CD4-positive, alpha-beta T cell treated with Interleukin-12 subunit alpha and Interleukin-12 subunit beta, for 1 hour (primary cell): ENCODE measurements around the gene MATK.
"Not testable (repeated sequence)": the region's sequence is repeated elsewhere in the genome, so short reads cannot be mapped to it uniquely, and the experiment has no call there.

Experiments used
- DNase-seq: peaks from one replicate; pipeline ENCODE4 v3.0.0-alpha.2; 2020

MATK gene

DNA sequence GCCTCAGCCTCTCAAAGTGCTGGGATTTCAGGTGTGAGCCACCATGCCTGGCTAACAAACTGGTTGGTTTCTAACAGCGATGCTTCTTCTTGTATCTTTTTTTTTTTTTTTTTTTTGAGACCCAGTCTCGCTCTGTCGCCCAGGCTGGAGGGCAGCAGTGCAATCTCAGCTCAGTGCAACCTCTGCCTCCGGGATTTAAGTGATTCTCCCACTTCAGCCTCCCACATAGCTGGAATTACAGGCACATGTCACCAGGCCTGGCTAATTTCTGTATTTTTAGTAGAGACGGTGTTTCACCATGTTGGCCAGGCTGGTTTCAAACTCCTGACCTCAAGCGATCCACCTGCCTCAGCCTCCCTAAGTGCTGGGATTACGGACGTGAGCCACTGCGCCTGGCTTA is 30.0 kb upstream of the MATK start:
- DNase-seq: not testable (repeated sequence)

DNA sequence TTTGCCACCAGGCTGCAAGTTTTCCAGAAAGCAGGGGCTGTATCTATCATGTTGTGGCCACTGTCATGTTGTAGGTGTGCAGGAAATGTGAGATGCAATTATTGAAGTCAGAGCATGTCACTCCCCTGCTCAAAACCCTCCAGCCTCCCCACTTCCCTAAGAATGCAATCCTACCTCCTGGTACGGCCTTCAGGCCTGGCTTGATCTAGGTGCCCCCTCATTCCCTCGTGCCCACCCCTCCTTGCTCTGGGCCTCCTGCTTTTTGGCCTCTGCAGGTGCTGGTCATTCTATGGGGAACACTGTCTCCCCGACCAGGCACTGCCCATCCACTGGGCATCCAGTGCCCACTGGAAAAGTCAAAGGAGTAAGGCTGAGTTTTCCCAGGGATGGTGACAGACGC is 28.5 kb upstream of the MATK start:
- no peak for DNase-seq

DNA sequence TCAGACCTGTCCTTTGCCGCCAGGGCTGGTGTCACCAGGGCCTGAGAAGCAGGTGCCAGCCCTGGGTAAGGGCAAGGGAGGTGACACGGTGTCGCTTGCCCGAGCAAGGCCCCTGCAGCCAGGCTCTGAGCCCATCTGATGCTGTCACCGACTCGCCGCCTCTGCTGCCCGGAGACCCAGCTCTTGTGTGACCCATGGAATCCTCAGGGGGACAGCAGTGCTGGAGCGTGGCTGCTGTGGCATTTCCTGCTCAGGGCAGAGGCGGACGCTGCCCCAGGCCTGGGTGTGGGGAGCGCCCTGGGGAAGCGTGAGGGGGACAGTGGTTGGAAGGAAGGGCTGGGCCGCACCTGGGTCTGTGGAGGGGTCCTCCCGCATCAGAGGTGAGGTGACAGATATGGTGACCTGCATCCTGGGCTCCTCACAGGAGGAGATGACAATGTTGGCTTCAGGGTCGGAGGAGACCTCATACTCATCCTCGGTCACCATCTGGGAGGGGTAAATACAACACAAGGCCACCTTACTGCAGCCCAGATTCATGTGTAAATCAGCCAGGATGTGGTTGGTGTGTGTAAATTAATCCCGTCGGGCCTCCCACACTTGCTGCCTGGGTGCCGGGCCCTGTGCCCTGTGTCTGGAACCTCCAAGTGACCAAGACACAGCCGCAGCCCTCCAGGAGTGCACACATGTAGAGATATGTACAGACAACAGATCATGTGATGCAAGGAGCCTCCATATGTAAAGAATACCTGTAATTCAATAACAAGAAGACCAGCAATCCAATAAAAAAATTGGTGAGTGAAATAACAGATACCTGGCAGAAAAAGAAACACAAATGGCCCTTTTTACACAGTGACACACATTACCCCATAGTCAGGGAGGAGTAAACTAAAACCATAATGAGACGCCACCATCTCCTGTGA is 27.6 kb upstream of the MATK start:
- DNase-seq: peak; percentile 39

DNA sequence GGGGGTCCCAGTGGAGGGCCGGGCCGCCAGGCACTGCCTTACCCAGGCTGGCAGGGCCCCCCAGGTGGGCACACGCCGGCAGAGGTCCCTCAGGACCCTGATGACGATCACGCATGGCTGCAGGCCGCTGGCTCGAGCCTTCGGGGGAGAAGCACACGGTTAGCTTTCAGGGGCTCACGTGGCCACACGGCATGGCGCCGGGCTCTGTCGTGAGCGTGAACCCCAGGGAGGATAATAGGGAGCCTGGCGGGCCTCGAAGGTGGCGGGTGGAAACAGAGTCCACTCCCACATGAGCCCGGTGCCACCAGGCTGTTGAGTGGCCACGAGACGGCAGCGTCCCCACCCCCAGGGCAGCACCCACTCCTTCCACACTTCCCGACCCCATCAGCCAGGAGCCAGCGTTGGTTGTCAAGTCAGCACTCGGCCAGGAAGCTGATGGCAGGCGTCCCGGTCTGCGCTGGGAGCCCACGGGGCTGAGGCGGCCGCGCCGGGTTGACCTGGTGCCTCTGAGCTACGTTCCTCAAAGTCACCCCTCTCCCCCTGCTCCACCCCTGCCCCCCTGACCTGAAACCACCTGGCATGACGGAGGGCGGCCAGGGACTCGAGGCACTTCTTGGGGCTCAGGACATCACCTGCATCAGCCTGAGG is 24.7 kb upstream of the MATK start:
- no peak for DNase-seq

GRCh38 chr19:3809881-3810707 is 23.9 kb upstream of the MATK start:
- no peak for DNase-seq

DNA sequence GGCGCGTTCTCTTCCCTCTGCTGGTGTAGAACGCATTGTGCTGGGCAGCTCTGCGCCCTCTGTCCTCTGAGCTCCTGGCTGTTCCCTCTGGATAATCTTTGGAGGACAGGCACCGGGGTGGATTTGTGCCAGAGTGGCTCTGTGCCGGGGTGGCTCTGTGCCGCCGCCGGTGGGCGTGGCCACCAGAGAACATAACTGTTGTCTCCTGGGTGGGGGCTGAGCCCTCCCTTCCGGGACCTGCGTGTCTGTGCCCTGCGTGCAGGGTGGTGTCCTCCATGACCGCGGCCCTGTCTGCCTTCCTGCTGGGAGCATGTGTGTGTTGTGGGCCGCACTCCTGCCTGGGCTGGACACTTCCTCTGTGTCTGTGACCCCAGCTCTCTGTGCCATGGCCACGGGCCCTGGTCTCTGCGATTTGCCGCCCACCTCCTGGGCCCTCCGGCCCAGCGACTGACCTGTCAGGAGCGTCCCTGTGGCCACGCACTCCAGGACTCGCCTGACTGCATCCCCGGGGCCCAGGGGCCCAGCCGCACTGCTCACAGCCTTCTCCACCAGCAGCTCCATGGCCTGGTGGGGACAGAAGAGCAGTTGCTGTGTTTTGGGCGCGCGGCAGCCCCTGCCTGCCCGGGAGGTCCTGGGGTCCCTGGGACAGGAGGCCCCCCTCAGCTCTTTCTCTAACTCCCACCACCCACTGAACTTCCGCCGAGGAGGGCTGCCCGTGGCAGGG is 22.4 kb upstream of the MATK start:
- no peak for DNase-seq

GRCh38 chr19:3807574-3808354 is 21.6 kb upstream of the MATK start:
- DNase-seq: no peak

GRCh38 chr19:3807131-3807480 is 20.9 kb upstream of the MATK start:
- DNase-seq: no peak

DNA sequence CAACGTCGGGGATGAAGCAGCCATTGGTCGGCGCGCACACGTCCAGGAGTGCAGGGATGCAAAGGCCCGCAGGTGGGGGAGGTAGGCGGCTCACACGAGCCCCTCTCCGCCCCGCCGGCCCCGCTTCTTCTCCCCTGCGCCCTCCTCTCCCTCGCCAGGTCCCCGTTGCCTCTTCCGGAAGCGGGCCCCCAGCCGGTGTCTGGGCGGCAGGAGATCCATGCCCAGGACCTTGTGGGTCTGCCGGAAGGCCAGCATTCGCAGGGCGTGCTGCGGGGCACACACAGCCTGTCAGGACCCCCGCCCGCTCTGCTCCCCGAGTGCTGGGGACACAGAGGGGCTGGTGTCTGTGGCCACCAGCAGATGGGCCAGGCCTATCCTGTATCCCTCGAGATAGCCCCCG is 19.7 kb upstream of the MATK start:
- DNase-seq: no peak

DNA sequence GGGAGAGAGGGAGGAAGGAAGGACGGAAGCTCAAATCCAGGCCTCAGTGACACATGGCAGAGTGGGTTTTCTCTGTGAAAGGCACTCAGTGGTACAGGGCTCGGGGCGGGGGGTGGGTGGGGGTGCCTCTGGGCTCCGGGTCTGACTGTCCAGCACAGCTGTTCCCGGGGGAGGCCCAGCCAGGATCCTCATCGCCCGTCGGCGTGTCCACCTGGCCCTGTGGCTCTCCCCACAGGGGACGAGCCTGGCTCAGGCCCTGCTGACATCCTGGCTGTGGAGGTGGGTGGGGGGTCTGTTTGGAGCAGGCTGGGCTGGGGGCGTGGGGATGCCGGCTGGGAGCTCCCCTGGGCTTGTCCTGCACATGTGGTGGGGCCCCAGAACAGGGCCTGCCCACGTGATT is 18.2 kb upstream of the MATK start:
- no peak for DNase-seq

GRCh38 chr19:3803986-3804385 is 17.8 kb upstream of the MATK start:
- no peak for DNase-seq

GRCh38 chr19:3803114-3803888 is 17.1 kb upstream of the MATK start:
- no peak for DNase-seq

GRCh38 chr19:3801412-3802096 is 15.4 kb upstream of the MATK start:
- DNase-seq: peak; percentile 72

DNA sequence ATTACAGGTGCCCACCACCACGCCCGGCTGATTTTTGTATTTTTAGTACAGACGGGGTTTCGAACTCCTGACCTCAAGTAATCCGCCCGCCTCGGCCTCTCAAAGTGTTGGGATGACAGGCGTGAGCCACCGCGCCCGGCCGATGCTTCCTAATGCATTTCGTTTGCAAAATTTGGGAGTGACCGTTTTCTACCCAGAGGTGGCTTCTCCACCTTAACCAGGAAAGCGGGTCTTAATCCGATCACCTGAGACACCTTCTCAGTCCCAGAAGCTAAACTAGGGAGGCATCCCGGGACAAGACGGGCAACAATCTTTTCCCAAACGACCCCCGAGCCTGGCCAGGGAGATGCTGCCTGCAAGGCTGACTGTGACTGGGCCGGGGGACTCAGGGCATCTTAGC is 14.8 kb upstream of the MATK start:
- no peak for DNase-seq

GRCh38 chr19:3798137-3798536 is 12.0 kb upstream of the MATK start:
- peak; percentile 61 for DNase-seq

GRCh38 chr19:3796358-3796757 is 10.2 kb upstream of the MATK start:
- DNase-seq: no peak

- DNase-seq: no peak
Observed at GRCh38 chr19:3793799-3794198, 7.6 kb upstream of the MATK start.

GRCh38 chr19:3792114-3792513 is 5.9 kb upstream of the MATK start:
- no peak for DNase-seq

- no peak for DNase-seq
Observed at GRCh38 chr19:3790941-3791340, 4.8 kb upstream of the MATK start.

GRCh38 chr19:3790209-3790734 is 4.1 kb upstream of the MATK start:
- DNase-seq: no peak
